ENCODE data around the gene DMPK.
A peak's percentile ranks its signal among the peaks of the same experiment; 100 is the strongest.
"Not testable (repeated sequence)": the region's sequence is repeated elsewhere in the genome, so short reads cannot be mapped to it uniquely, and the experiment has no call there.

The DMPK gene

DNA sequence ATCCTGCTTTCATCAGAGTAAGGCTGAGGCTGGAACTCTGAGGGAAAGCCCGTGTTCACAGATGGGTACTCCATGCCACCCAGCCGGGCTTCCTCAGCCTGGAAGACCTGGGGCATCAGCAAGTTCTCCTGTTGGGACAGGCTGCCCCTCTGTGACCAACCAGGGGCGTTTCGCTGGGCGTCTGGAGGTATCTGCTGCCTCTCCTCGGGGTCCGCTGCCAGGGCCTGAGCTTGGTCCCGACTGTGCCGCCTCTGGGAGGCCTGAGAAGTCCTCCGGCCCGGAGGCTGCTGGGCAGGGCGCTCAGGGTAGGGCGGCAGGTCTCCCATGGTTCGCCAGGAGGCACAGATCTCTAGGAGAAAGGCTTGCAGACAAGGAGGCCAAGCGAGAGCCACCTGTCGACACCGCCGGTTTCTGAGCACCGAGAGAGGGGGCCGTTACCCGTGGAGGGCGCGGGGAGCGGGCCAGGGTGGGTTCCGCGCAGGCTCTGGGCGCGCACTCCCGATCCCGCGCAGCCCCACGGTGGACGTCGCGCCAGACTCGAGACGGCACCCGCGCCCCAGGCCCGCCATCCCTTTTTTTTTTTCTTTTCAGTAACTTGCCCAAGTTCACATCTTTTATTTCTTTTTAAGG is 32.7 kb upstream of the DMPK start, which contains the start of gene RSPH6A:
Gene RSPH6A, minus strand, starts transcription at position 458 of the 630 bp plus-strand sequence. Its CDS starts 132 bp downstream, at position 326.
- no peak for DNase-seq (ENCODE audit: low read depth, low spot score)

- DNase-seq (ENCODE audit: low read depth, low spot score), result no peak
Measured at GRCh38 chr19:45814166-45814780, 32.0 kb upstream of the DMPK start.

DNA sequence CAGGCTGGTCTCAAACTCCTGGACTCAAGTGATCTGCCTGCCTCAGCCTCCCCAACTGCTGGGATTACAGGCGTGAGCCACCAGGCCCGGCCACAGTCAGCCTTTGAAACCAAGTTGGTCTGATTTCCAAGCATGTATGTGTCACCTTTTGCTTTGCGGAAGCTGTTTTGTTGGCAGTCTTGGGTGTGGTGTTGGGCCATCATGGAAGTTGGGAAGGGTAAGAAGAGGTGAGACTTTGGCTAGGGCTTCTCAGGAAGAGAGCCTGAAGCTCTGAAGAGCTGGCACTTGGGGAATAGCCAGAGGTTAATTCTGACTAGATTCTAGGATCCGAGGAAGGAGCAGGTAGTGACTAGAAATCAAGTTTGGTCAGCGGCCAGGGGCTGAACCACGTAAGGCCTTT is 30.0 kb upstream of the DMPK start:
- no peak for DNase-seq (ENCODE audit: low read depth, low spot score)

GRCh38 chr19:45809643-45810159 is 27.4 kb upstream of the DMPK start:
- DNase-seq (ENCODE audit: low read depth, low spot score), result no peak

- DNase-seq (ENCODE audit: low read depth, low spot score), result no peak
Measured at GRCh38 chr19:45805719-45806118, 23.4 kb upstream of the DMPK start.

- no peak for DNase-seq (ENCODE audit: low read depth, low spot score)
Measured at GRCh38 chr19:45804959-45805230, 22.6 kb upstream of the DMPK start.

GRCh38 chr19:45804140-45804958 is 22.1 kb upstream of the DMPK start:
- no peak for DNase-seq (ENCODE audit: low read depth, low spot score)

DNA sequence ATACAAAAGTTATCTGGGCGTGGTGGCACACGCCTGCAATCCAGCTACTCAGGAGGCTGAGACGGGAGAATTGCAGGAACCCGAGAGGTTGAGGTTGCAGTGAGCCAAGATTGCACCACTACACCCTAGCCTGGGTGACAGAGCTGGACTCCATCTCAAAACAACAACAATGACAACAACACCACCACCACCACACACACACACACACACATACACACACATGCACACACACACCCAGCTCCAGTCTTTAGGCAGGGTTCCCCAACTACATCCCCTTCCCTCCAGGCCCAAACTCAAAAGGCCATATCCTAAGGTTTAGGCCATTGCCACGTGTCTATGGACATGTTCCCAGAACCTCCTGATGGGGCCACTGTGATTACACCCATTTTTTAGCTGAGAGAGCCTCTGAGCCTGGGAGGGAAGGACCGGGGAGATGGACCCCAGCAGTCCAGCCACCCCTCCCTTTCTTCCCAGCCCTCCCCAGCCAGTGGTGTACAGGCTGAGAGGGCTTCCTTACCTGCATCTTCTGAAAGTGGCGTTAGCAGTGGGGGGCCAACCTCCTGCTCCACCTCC is 19.4 kb upstream of the DMPK start:
- no peak for DNase-seq (ENCODE audit: low read depth, low spot score)

DNA sequence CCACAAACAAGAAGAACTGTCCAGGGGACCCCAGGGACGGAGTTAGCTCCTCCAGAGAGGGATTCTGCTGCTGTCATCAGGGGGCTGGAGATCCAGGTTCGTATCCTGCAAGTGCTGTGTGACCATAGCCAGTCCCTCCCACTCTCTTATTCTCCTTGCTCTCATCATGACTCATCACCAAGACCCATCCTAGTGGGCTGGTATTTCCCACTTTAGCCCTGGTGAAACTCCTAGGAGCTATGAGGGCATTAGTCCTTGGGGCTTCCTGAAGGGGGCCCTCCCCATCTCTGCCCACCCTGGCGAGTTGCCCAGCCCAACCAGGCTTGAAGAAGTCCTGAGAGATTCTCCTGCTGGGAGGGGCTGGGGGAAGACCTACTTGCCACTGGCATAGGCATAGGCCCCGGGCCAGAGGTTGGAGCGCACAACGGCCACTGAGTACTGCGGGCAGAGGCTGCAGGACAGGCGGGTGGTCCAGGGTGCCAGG is 17.8 kb upstream of the DMPK start:
- DNase-seq (ENCODE audit: low read depth, low spot score), result no peak

- not testable (repeated sequence) for DNase-seq (ENCODE audit: low read depth, low spot score)
Measured at GRCh38 chr19:45799541-45799940, 17.3 kb upstream of the DMPK start.

DNA sequence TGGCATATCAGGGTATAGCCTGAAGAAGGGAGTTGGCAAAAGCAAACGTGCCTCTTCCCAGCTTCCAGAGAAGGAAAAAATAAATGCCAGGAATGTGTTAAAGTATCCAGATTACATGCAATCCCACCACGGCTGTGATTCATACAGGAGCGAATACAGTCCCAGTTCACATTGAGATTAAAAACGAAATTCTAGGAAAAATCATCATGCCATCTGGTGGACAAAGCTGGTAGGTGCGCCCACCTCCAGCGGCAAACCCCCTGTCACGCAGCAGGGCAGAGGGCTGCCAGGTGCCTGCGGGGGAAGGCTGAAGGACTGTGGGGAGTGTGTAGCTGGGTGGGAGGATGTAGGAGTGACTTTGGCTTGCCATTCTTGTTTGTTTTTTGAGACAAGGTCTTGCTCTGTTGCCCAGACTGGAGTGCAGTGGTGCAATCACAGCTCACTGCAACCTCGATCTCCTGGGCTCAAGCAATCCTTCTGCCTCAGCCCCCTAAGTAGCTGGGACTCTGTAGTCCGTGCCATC is 16.8 kb upstream of the DMPK start:
- DNase-seq (ENCODE audit: low read depth, low spot score), result no peak

GRCh38 chr19:45794627-45795026 is 12.3 kb upstream of the DMPK start:
- DNase-seq (ENCODE audit: low read depth, low spot score), result no peak

DNA sequence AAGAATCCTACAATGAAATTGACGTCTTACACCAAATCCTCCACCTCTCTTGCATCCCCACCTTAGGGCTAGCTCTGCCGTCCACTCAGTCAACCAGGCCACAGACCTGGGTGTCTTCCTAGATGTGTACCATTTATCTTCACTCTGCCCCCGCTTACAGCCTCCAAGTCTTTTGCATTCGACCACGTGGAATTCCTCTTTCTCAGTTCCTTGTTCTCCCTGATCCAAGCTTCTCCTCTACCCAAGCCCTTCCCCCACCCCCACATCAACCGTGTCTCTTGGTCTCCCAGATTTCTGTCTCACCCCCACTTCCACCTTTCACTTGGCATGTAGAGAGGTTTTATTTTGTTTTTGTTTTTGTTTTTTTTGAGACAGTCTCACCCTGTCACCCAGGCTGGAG is 11.6 kb upstream of the DMPK start:
- no peak for DNase-seq (ENCODE audit: low read depth, low spot score)

- DNase-seq (ENCODE audit: low read depth, low spot score), result no peak
Measured at GRCh38 chr19:45793178-45793564, 10.9 kb upstream of the DMPK start.

DNA sequence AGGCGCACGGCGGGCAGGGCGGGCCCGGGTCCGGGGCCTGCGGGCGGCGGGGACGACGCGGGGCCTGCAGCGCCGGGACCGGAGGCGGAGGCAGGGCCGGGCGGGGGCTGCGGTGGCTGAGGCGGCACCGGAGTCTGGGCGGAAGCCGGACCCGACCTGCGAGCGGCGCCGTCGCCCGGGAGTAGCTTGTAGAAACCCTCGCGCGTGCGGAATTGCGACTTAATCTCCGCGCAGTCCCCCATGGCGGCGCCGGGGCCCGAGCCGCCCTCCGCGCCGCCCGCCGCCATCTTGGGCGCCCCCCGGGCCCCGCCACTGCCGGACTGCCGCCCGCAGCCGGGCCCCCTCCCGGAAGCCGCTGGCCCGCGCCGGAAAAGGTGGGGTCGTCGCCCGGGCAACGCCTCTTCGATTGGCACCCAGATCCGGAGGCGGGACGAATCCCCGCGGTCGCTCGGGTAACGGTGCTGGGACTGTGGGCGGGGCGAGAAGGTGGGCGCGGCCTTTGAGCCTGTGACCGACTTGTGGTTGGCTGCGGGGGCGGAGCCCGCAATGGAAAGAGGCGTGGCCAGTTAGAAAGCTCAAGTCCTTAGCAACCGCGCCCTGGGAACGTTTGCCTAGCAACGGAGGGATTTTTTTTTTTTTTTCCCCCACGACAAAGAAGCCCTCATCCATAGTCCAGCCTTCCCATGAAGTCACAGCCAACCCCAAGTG is 10.3 kb upstream of the DMPK start, which contains the start of gene DMWD:
Gene DMWD, minus strand, starts transcription at position 376 of the 708 bp plus-strand sequence. Its CDS starts 89 bp downstream, at position 287.
- DNase-seq (ENCODE audit: low read depth, low spot score), result peak; percentile 98

- DNase-seq (ENCODE audit: low read depth, low spot score), result no peak
Measured at GRCh38 chr19:45791744-45792469, 9.6 kb upstream of the DMPK start.

- DNase-seq (ENCODE audit: low read depth, low spot score), result no peak
Measured at GRCh38 chr19:45790942-45791341, 8.7 kb upstream of the DMPK start.

DNA sequence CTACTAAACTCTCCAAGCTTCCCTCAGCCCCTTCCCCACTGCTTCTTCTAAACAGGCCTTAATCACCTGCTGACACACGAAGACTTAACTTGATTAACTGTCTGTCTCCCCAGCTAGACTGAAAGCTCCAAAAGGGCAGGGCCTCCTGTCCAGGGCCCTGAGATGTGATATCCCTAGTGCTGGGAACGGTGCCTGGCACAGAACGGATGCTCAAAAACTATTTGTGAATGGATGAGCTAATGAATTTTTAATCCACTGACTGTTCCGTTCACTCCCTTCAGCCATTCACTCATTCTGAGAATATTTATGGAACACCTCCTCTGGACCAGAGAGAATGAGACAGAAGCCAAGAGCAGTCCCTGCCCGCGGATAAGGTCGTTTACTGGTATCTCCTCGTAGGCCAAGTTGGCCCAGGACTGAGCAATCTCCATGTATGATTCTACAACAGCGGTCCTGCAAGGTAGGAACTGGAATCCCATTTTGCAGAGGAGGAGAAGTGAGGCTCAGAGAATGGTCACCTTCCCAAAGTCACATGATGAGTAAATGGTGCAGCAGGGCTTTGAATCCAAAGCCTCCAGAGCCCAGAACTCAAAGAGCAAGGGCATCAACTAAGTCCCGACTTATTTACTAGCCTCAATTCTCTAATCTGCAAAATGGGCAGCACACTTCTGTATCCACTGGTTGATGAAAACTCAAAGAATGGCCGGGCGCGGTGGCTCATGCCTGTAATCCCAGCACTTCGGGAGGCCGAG is 6.9 kb upstream of the DMPK start:
- DNase-seq (ENCODE audit: low read depth, low spot score), result no peak

DNA sequence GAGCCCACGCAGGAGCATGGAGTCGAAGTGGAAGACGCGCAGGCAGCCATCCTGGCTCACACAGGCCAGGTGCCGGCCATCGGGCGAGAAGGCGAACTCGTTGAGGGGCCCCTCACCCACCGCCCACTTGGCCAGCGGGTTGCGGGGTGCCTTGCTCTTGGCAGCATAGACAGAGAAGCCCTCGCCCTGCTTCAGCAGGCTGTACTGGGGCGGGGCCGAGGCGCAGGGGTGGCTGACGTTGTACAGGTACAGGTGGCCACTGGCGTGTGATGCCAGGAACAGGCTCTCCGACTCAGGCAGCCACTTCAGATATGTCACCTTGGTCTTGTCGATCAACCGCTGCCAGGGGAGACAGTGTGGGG is 4.2 kb upstream of the DMPK start:
- DNase-seq (ENCODE audit: low read depth, low spot score), result no peak
